NCI-H1092 treated with DMSO at 0.1 percent for 48 hours (cell line): Measurements from ENCODE around the gene TMEM272.
"Not testable (repeated sequence)": the region's sequence is repeated elsewhere in the genome, so short reads cannot be mapped to it uniquely, and the experiment has no call there.

Source experiments
- DNase-seq: peaks from one replicate; lab custom pipeline; 2025; lab: John Stamatoyannopoulos, UW

The TMEM272 gene

GRCh38 chr13:51824712-51825111 is 20.3 kb downstream of the TMEM272 start:
- DNase-seq: not testable (repeated sequence)

GRCh38 chr13:51823863-51824262 is 21.1 kb downstream of the TMEM272 start:
- no peak for DNase-seq

GRCh38 chr13:51823359-51823758 is 21.6 kb downstream of the TMEM272 start:
- DNase-seq: no peak

GRCh38 chr13:51822106-51822815 is 22.7 kb downstream of the TMEM272 start:
- no peak for DNase-seq

- DNase-seq: no peak
Observed at GRCh38 chr13:51821606-51822005, 23.4 kb downstream of the TMEM272 start.

GRCh38 chr13:51820016-51820597 is 24.9 kb downstream of the TMEM272 start:
- DNase-seq: no peak

GRCh38 chr13:51819544-51819943 is 25.4 kb downstream of the TMEM272 start:
- DNase-seq: no peak

- no peak for DNase-seq
Observed at GRCh38 chr13:51818781-51819511, 26.0 kb downstream of the TMEM272 start.

GRCh38 chr13:51818276-51818675 is 26.7 kb downstream of the TMEM272 start:
- DNase-seq: no peak

- DNase-seq: no peak
Observed at GRCh38 chr13:51817717-51818116, 27.3 kb downstream of the TMEM272 start.

GRCh38 chr13:51816604-51817249 is 28.2 kb downstream of the TMEM272 start:
- no peak for DNase-seq

GRCh38 chr13:51815848-51816247 is 29.1 kb downstream of the TMEM272 start:
- DNase-seq: no peak

GRCh38 chr13:51814825-51815650 is 29.9 kb downstream of the TMEM272 start:
- DNase-seq: peak; percentile 59

- no peak for DNase-seq
Observed at GRCh38 chr13:51814071-51814470, 30.9 kb downstream of the TMEM272 start.

- no peak for DNase-seq
Observed at GRCh38 chr13:51811920-51812451, 33.0 kb downstream of the TMEM272 start.

GRCh38 chr13:51811046-51811445 is 33.9 kb downstream of the TMEM272 start:
- DNase-seq: peak; percentile 27

- no peak for DNase-seq
Observed at GRCh38 chr13:51808811-51809210, 36.2 kb downstream of the TMEM272 start.

GRCh38 chr13:51807041-51807440 is 37.9 kb downstream of the TMEM272 start:
- DNase-seq: no peak

GRCh38 chr13:51806566-51806965 is 38.4 kb downstream of the TMEM272 start:
- DNase-seq: peak; percentile 9

GRCh38 chr13:51805925-51806324 is 39.1 kb downstream of the TMEM272 start:
- no peak for DNase-seq

- DNase-seq: no peak
Observed at GRCh38 chr13:51805313-51805712, 39.7 kb downstream of the TMEM272 start.
